HEK293 (cell line): Measurements from ENCODE around the gene LRRTM4.

Experiments used
- CTCF ChIA-PET: fragments of 350-600 bp; formaldehyde crosslinking; extraction: SDS; loops from one replicate; lab custom pipeline; 2021; ENCODE audit warnings: antibody characterized with exemption; lab: Yijun Ruan, JAX
- POLR2A ChIA-PET: fragments of 300-600 bp; formaldehyde crosslinking; extraction: SDS; loops from one replicate; lab custom pipeline; 2020; ENCODE audit warnings: antibody characterized with exemption, inconsistent platforms; lab: Yijun Ruan, JAX
- H3K27ac ChIP-seq: fragments of 200-500 bp; sonication (Bioruptor generic); 2 replicates; pipeline ENCODE4 v1.5.1; 2014; ENCODE audit warnings: low read depth, low read length, control low read depth, inconsistent platforms; ENCODE audit errors: extremely low read depth
- H3K36me3 ChIP-seq, 2 experiments: fragments of 200-500 bp in 1 of 2; sonication (Bioruptor generic) in 1 of 2; 1 replicate in 1 of 2; 2 replicates in 1 of 2; pipeline ENCODE4 v1.5.1; 2014 to 2017; ENCODE audit warnings: inconsistent platforms in 2 of 2, low read length in 2 of 2; ENCODE audit not compliant: control insufficient read depth in 2 of 2, insufficient read depth in 1 of 2
- H3K4me1 ChIP-seq: fragments of 200-500 bp; sonication (Bioruptor generic); 2 replicates; pipeline ENCODE4 v1.5.1; 2014; ENCODE audit warnings: mild to moderate bottlenecking, low read length, inconsistent platforms; ENCODE audit not compliant: control insufficient read depth, insufficient read depth
- H3K4me3 ChIP-seq: 2 replicates; pipeline ENCODE4 v1.5.1; 2011; ENCODE audit warnings: low read depth, mild to moderate bottlenecking, control low read depth, low read length, moderate library complexity
- H3K9me3 ChIP-seq: fragments of 200-500 bp; sonication (Bioruptor generic); 2 replicates; pipeline ENCODE4 v1.5.1; 2014; ENCODE audit warnings: low read depth, low read length, inconsistent platforms; ENCODE audit not compliant: control insufficient read depth, insufficient read depth
- KLF16 ChIP-seq: fragments of 450-650 bp; formaldehyde crosslinking; IDR thresholded peaks from 2 replicates; pipeline ENCODE4 v1.5.1; 2017; ENCODE audit warnings: missing biosample characterization, missing genetic modification characterization
- KLF7 ChIP-seq: fragments of 450-650 bp; formaldehyde crosslinking; IDR thresholded peaks from 2 replicates; pipeline ENCODE4 v1.5.1; 2016; ENCODE audit warnings: missing biosample characterization, missing genetic modification characterization, borderline replicate concordance
- OVOL3 ChIP-seq: fragments of 450-650 bp; formaldehyde crosslinking; IDR thresholded peaks from 2 replicates; pipeline ENCODE4 v1.5.1; 2016; ENCODE audit warnings: missing biosample characterization, missing genetic modification characterization
- SP3 ChIP-seq: fragments of 450-650 bp; formaldehyde crosslinking; IDR thresholded peaks from 2 replicates; pipeline ENCODE4 v1.5.1; 2016; ENCODE audit warnings: missing biosample characterization, missing genetic modification characterization
- TSHZ1 ChIP-seq: fragments of 450-650 bp; formaldehyde crosslinking; IDR thresholded peaks from 2 replicates; pipeline ENCODE4 v1.5.1; 2016; ENCODE audit warnings: missing biosample characterization, missing genetic modification characterization, borderline replicate concordance
- WT1 ChIP-seq: fragments of 450-650 bp; formaldehyde crosslinking; IDR thresholded peaks from 2 replicates; pipeline ENCODE4 v1.5.1; 2016; ENCODE audit warnings: missing biosample characterization, missing genetic modification characterization
- ZBTB10 ChIP-seq: fragments of 450-650 bp; formaldehyde crosslinking; IDR thresholded peaks from 2 replicates; pipeline ENCODE4 v1.5.1; 2016; ENCODE audit warnings: missing biosample characterization, missing genetic modification characterization
- ZBTB17 ChIP-seq: fragments of 450-650 bp; formaldehyde crosslinking; IDR thresholded peaks from 2 replicates; pipeline ENCODE4 v1.5.1; 2016; ENCODE audit warnings: missing biosample characterization, missing genetic modification characterization
- ZIC2 ChIP-seq: fragments of 450-650 bp; formaldehyde crosslinking; IDR thresholded peaks from 2 replicates; pipeline ENCODE4 v1.5.1; 2016; ENCODE audit warnings: missing biosample characterization, missing genetic modification characterization
- ZNF114 ChIP-seq: fragments of 450-650 bp; formaldehyde crosslinking; IDR thresholded peaks from 2 replicates; pipeline ENCODE4 v1.5.0; 2017; ENCODE audit warnings: missing biosample characterization, missing genetic modification characterization
- ZNF175 ChIP-seq: fragments of 450-650 bp; formaldehyde crosslinking; IDR thresholded peaks from 2 replicates; pipeline ENCODE4 v1.5.1; 2016; ENCODE audit warnings: missing biosample characterization, missing genetic modification characterization
- ZNF184 ChIP-seq: fragments of 450-650 bp; IDR thresholded peaks from 2 replicates; pipeline ENCODE4 v1.5.1; 2018; ENCODE audit warnings: missing biosample characterization, mild to moderate bottlenecking, missing genetic modification characterization
- ZNF274 ChIP-seq, 2 experiments: fragments of 200-500 bp in 1 of 2; fragments of 450-650 bp in 1 of 2; sonication (Bioruptor generic) in 1 of 2; formaldehyde crosslinking in 1 of 2; IDR thresholded peaks; 2 replicates each; pipeline versions ENCODE4 v1.5.1 to v1.6.1; 2014 to 2016; ENCODE audit warnings: borderline replicate concordance in 1 of 2, inconsistent platforms in 1 of 2, low read length in 1 of 2, missing biosample characterization in 1 of 2, missing genetic modification characterization in 1 of 2
- ZNF280D ChIP-seq: fragments of 450-650 bp; formaldehyde crosslinking; IDR thresholded peaks from 2 replicates; pipeline ENCODE4 v1.5.1; 2016; ENCODE audit warnings: missing biosample characterization, missing genetic modification characterization
- ZNF354C ChIP-seq: fragments of 450-650 bp; formaldehyde crosslinking; IDR thresholded peaks from 2 replicates; pipeline ENCODE4 v1.5.1; 2016; ENCODE audit warnings: missing biosample characterization, missing genetic modification characterization, low read depth, borderline replicate concordance
- ZNF398 ChIP-seq: fragments of 450-650 bp; formaldehyde crosslinking; IDR thresholded peaks from 2 replicates; pipeline ENCODE4 v1.5.1; 2017; ENCODE audit warnings: missing biosample characterization, missing genetic modification characterization
- ZNF433 ChIP-seq: fragments of 450-650 bp; formaldehyde crosslinking; IDR thresholded peaks from 2 replicates; pipeline ENCODE4 v1.5.1; 2016; ENCODE audit warnings: missing biosample characterization, missing genetic modification characterization, low read depth
- ZNF501 ChIP-seq: fragments of 450-650 bp; formaldehyde crosslinking; IDR thresholded peaks from 2 replicates; pipeline ENCODE4 v1.5.1; 2016; ENCODE audit warnings: missing biosample characterization, missing genetic modification characterization
- ZNF621 ChIP-seq: fragments of 450-650 bp; formaldehyde crosslinking; IDR thresholded peaks from 2 replicates; pipeline ENCODE4 v1.5.1; 2017; ENCODE audit warnings: missing biosample characterization, missing genetic modification characterization
- ZNF677 ChIP-seq: fragments of 450-650 bp; IDR thresholded peaks from 2 replicates; pipeline ENCODE4 v1.5.0; 2018; ENCODE audit warnings: missing biosample characterization, mild to moderate bottlenecking, missing genetic modification characterization, moderate library complexity
- ZNF791 ChIP-seq: fragments of 450-650 bp; formaldehyde crosslinking; IDR thresholded peaks from 2 replicates; pipeline ENCODE4 v1.5.1; 2016; ENCODE audit warnings: missing biosample characterization, missing genetic modification characterization
- ZSCAN23 ChIP-seq: fragments of 450-650 bp; formaldehyde crosslinking; IDR thresholded peaks from 2 replicates; pipeline ENCODE4 v1.5.1; 2016; ENCODE audit warnings: missing biosample characterization, missing genetic modification characterization
- TF ChIP-seq, protein P1 (sequence below): fragments of 450-650 bp; formaldehyde crosslinking; IDR thresholded peaks from 2 replicates; pipeline ENCODE4 v1.5.0; 2017; ENCODE audit warnings: missing biosample characterization, missing genetic modification characterization, borderline replicate concordance

LRRTM4 gene

GRCh38 chr2:77513191-77513590, 9.0 kb downstream of the LRRTM4 start:
- CTCF ChIA-PET: no interaction called here
- Histone ChIP-seq H3K4me3 (no peak overlapping the region), H3K36me3 (no peaks in the 10 kb centered on the region), H3K9me3 (no peaks in the 10 kb centered on the region), H3K27ac (no peak overlapping the region), H3K4me1 (no peaks in the 10 kb centered on the region)
- POLR2A ChIA-PET: no interaction called here
- no peak for TF ChIP-seq ZBTB17 (tag by site-specific recombination)
- no peak for TF ChIP-seq ZNF184 (tag by site-specific recombination)
- no peak for TF ChIP-seq ZSCAN23
- no peak for TF ChIP-seq KLF16 (tag by site-specific recombination)
- no peak for TF ChIP-seq WT1
- no peak for TF ChIP-seq ZNF791 (tag by site-specific recombination)
- no peak for TF ChIP-seq ZNF398 (tag by site-specific recombination)
- TF ChIP-seq ZNF114 (tag by site-specific recombination): no peak
- TF ChIP-seq KLF7 (tag by site-specific recombination): no peak
- no peak for TF ChIP-seq ZNF274 (IDR thresholded peaks at IDR 0.05; ENCODE audit: low read length)
- no peak for TF ChIP-seq ZNF274 (tag by site-specific recombination; IDR thresholded peaks at IDR 0.05; ENCODE audit: borderline replicate concordance)
- no peak for TF ChIP-seq ZIC2 (tag by site-specific recombination)
- TF ChIP-seq ZNF677 (tag by site-specific recombination): no peak
- no peak for TF ChIP-seq ZNF280D (tag by site-specific recombination)
- TF ChIP-seq ZNF621 (tag by site-specific recombination): no peak
- no peak for TF ChIP-seq ZNF175 (tag by site-specific recombination)

- Histone ChIP-seq H3K4me1 (no peaks in the 10 kb centered on the region), H3K27ac (no peak overlapping the region), H3K4me3 (no peak overlapping the region), H3K9me3 (no peaks in the 10 kb centered on the region), H3K36me3 (no peaks in the 10 kb centered on the region)
- ChIA-PET POLR2A (no interaction called here), CTCF (interaction anchor here (0.6 kb wide), 1 partner anchor 1046 kb away, joined by 3 read pairs; no protein-coding TSS in a partner anchor)
- no peak for TF ChIP-seq OVOL3 (tag by site-specific recombination)
- no peak for TF ChIP-seq ZBTB10 (tag by site-specific recombination)
- TF ChIP-seq ZNF354C: no peak
- TF ChIP-seq SP3 (tag by site-specific recombination): no peak
- TF ChIP-seq ZNF501 (tag by site-specific recombination): no peak
- no peak for TF ChIP-seq TSHZ1 (tag by site-specific recombination)
- TF ChIP-seq, protein P1, sequence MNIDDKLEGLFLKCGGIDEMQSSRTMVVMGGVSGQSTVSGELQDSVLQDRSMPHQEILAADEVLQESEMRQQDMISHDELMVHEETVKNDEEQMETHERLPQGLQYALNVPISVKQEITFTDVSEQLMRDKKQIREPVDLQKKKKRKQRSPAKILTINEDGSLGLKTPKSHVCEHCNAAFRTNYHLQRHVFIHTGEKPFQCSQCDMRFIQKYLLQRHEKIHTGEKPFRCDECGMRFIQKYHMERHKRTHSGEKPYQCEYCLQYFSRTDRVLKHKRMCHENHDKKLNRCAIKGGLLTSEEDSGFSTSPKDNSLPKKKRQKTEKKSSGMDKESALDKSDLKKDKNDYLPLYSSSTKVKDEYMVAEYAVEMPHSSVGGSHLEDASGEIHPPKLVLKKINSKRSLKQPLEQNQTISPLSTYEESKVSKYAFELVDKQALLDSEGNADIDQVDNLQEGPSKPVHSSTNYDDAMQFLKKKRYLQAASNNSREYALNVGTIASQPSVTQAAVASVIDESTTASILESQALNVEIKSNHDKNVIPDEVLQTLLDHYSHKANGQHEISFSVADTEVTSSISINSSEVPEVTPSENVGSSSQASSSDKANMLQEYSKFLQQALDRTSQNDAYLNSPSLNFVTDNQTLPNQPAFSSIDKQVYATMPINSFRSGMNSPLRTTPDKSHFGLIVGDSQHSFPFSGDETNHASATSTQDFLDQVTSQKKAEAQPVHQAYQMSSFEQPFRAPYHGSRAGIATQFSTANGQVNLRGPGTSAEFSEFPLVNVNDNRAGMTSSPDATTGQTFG: no peak
- no peak for TF ChIP-seq ZNF433 (tag by site-specific recombination)
Observed at GRCh38 chr2:77512507-77512906, 9.7 kb downstream of the LRRTM4 start.
